Left ventricle myocardium superior (tissue), 1 donor: Measurements from ENCODE around the gene SURF6. TPM values are rescaled to one million over a fixed set of nuclear protein-coding genes. Genes with fewer than 3 reads are reported as not detected.
"Not testable (repeated sequence)": the region's sequence is repeated elsewhere in the genome, so short reads cannot be mapped to it uniquely, and the experiment has no call there.

ENCODE experiments used
- ATAC-seq: fragments of 200-7000 bp; cut with Tn5 transposase; one replicate; pipeline ENCODE4 v1.9.1; 2020; ENCODE audit warnings: mild to moderate bottlenecking, moderate library complexity
- DNase-seq: peaks from one replicate; pipeline ENCODE4 v3.0.0-alpha.2; 2020
- intact Hi-C: fragments of 100-400 bp; cut with micrococcal nuclease; formaldehyde crosslinking; loops from one replicate; pipeline ENCODE4 v1.11.0; 2022
- long read RNA-seq: library from polyadenylated mRNA; unstranded; transcript quantifications from one replicate; pipeline ENCODE4 v2.0.0, GENCODE V29; 2021
- total RNA-seq: library from RNA; stranded (reverse); fragmentation: NEBNext Ultra II Directional; extraction: Animal tissue kit (Norgen Biotek cat#: 25700); gene quantifications from one replicate; pipeline ENCODE4 v1.2.1, GENCODE V29; 2021
- donor health status: DM: no; HTN: yes; CAD: no; lungs with severe emphysema.

Gene SURF6
- 11.9 TPM for total RNA-seq
- long read RNA-seq, full-length matches to known transcripts, result 51 of 62 reads
- long read RNA-seq, partial matches to known transcripts, result 5 of 62 reads
- long read RNA-seq, other reads (novel, unspliced or antisense), result 6 of 62 reads

DNA sequence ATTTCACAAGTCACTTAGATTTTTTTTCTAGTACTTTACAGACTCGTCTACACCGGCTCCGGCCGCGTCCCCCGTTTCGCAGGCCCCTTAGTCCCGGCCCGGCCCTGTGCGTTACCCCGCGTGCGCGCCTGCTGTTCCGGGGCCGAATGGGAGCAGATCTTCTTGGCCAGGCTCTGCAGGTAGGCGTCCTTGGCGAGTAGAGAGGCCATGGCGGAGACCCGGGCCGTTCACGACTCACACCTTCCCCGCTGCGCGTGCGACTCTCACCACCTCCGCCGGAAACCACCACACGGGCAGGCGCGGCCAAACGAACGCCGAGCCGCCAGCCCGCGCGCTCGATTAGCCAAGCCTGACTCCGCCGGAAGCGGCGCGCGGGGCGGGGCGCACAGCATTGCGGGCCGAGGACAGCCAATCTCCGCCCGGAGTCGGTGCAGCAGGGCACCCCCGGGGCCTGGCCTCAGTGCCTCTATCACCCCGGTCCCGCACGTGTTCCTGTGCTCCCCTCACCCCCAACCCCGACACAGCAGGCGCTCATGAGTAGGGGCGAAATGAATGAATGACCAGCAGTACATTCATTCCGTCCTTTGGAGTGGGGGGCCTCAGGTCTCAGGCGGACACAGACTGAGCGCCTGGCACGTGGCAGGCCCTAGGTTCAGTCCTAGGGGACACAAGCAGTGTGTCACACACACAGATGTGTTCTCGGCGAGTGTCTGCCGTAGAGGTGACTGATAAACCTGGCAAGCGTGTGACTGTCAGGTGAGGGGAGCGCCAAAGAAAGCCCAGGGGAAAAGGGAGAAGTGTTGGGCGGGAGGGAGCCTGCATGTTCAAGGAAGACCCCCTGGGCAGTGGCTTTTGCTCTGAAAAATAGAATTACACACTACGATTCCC, at the start of gene SURF6:
Gene SURF6, minus strand, starts transcription at position 265 of the 888 bp plus-strand sequence. Its CDS starts 56 bp downstream, at position 209.
- DNase-seq (peak; percentile 95), ATAC-seq (peak; percentile 95)
- intact Hi-C loops, result no loop called here

DNA sequence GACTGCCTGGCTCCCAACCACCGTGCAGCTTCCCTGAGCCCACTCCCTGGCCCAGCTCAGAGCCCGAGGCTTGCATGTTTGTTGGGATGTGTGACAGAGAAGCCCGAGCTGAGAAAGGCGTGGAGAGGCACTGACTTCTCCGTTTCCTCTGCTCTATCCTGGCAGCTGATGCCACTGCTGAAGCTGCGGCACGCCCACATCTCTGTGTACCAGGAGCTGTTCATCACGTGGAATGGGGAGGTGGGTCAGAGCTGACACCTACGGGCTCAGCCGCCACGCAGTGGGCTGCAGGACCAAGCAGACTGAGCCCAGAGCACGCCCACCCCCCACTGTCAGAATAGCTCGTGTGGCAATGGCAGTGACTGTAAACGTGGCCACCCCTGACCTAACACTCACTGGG, 49.5 kb upstream of the SURF6 start:
- DNase-seq (no peak), ATAC-seq (no peak)
- intact Hi-C loops, result no loop called here

DNA sequence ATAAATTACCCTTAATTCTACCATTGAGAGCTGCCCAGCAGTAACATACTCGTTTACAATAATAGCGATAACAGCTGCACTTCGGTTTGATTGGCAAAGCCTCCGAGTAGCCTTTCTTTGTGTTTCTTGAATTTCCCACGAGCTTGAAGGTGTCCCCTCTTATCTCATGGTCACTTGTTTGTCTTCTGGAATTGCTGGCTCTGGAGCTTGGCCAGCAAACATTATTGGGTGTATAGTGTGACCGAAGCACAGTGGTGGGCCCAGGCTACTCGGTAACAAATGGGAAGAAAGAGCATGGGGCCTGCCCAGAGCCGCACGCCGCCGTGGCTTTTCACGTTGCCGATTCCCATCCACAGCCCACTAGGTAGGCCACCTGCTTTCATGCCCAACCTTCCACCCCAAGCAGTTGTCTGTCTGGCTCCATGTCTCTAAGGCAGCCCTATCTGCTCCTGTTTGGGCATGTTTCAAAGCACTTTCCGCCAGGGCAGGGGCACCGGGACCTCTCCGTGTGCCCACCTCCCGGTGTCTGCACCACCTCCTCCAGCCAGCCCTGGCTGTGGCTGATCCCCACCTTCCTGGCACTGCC, 48.8 kb upstream of the SURF6 start:
- ATAC-seq, result no peak
- DNase-seq, result no peak
- intact Hi-C loops, result no loop called here

DNA sequence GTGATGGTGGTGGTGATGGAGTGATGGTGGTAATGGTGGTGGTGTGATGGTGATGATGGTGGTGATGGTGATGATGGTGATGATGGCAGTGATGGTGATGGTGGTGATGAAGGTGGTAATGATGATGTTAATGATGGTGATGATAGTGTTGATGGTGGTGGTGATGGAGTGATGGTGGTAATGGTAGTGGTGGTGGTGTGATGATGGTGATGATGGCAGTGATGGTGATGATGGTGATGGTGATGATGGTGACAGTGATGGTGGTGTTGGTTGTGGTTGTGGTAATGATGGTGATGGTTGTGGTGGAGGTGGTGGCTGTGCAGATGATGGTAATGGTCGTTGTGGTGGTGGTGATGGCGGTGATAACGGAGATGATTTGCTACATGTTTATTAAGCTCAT, 47.5 kb upstream of the SURF6 start:
- intact Hi-C loops, result no loop called here
- no peak for DNase-seq
- no peak for ATAC-seq

DNA sequence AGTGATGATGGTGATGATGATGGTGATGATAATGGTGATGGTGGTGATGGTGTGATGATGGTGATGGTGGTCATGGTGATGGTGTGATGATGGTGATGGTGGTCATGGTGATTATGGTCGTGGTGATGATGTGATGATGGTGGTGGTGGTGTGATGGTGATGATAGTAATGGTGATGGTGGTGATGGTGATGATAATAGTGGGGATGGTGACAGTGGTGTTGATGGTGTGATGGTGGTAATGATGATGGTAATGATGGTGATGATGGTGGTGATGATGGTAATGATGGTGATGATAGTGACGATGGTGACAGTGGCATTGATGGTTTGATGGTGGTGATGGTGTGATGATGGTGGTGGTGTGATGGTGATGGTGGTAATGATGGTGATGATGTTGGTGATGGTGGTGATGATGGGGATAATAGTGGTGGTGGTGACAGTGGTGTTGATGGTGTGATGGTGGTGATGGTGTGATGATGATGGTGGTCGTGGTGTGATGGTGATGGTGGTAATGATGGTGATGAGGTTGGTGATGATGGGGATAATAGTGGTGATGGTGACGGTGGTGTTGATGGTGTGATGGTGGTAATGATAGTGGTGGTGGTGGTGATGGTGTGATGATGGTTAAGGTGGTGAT, 46.6 kb upstream of the SURF6 start:
- DNase-seq (no peak), ATAC-seq (no peak)
- intact Hi-C loops, result no loop called here

DNA sequence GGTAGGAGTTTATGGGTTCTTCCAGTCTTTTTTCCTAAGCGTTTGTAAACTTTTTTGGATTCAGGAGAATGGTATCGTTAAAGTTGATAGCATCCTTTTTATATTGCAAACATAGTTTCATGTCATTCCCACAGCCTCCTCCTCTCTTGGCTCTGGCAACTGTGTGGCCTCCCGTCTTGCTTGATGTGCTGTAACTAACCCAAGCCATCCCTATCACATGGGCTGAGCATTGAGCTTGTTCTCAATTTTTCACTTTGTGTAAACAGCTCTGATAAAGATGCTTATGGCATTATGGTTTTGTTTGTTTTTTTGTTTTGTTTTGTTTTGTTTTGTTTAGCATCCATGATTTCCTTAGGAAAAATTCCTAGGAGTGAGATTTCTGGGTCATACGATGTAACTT, 44.7 kb upstream of the SURF6 start:
- ATAC-seq (no peak), DNase-seq (no peak)
- intact Hi-C loops, result no loop called here

DNA sequence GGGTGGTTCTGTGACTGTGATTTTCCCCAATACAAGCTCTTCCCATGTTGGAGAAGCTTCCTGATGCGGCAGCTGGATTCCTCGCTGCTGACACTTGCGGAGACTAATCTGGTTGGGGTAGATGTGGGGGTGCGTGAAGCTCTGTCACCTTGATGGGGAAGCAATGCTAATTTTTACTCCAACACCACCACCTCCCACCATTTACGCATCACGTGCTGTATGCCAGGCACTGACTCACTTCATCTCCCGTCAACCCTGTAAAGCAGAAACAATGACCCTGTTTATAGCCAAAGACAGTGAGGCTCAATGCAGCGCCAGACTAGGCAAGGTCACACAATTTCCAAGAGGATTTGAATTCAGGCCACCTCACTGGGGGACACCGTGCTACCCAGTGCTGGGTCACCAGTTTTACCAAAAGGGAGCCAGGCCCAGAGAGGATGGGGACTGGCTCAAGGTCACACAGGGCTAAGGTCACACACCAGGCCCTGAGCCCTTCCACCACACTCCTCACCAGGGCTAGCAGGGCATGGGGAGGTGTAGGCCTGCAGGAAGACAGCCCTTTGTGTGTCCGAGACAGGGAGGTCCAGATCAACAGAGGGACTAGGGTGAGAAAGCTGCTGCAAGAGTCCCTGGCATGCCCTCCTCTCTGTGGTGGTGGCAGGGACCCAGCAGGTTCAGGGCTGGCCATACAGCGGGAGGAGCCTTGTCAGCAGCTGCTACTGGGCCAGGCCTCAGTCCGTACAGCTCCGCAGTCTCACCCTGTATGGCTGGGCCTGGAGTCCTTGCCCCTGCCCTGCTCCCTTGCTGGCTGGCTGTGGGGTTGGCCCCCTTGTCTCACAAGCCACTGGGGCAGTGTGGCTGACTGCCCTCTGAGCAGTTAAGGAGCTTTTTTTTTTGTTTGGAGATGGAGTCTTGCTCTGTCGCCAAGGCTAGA, 43.4 kb upstream of the SURF6 start:
- intact Hi-C loops, result no loop called here
- DNase-seq, result no peak

DNA sequence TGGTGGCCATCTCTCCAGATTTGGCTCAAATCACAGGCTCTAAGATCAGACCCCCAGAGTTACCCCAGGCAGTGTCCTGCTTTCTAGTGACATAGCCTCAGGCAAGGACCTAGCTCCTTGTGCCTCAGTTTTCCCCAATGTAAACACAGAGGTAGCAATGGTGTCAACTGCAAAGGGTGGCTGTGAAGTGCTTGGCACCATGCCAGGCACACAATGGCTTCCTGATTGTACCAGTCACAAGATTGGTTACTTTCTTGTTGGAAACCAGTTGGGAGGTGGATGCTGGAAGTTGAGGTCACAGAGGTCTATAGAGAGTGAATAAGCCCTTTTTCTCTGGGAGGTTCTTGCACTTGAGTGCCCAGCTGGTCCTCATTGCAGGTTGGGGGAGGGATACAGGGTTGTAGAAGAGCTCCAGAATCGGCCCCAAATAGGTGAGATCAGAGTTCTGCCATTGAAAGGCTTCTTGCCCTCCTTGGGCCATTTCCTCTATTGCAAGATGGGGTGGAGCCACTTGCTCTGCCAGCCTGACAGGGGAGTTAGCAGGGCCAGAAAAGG, 42.5 kb upstream of the SURF6 start:
- DNase-seq (no peak), ATAC-seq (no peak)
- intact Hi-C loops, result no loop called here

More for the DNA sequence above, 43.4 kb upstream of the SURF6 start:
- ATAC-seq, result no peak

DNA sequence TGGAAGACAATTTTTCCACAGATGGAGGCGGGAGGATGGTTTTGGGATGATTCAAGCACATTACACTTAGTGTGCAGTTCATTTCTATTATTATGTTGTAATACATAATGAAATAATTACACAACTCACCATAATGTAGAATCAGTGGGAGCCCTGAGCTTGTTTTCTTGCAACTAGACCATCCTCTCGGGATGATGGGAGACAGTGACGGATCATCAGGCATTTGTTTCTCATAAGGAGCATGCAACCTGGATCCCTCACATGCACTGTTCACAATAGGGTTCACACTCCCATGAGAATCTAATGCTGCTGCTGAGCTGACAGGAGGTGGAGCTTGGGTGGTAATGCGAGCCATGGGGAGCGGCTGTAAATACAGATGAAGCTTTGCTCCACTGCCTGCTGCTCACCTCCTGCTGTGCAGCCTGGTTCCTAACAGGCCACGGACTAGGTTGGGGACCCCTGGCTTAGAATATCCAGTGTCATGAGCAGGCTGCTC, 41.8 kb upstream of the SURF6 start:
- intact Hi-C loops, result no loop called here
- DNase-seq, result no peak
- no peak for ATAC-seq

DNA sequence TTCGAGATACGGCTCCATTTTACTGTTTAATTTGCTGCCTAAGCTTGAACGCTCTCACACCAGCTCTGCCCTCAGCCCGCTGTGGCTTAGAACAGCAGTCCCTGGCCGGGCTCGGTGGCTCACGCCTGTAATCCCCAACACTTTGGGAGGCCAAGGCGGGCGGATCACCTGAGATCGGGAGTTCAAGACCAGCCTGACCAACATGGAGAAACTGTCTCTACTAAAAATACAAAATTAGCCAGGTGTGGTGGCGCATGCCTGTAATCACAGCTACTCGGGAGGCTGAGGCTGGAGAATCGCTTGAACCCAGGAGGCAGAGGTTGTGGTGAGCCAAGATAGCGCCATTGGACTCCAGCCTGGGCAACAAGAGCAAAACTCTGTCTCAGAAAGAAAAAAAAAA, 41.3 kb upstream of the SURF6 start:
- intact Hi-C loops, ATAC-seq: not testable (repeated sequence)

DNA sequence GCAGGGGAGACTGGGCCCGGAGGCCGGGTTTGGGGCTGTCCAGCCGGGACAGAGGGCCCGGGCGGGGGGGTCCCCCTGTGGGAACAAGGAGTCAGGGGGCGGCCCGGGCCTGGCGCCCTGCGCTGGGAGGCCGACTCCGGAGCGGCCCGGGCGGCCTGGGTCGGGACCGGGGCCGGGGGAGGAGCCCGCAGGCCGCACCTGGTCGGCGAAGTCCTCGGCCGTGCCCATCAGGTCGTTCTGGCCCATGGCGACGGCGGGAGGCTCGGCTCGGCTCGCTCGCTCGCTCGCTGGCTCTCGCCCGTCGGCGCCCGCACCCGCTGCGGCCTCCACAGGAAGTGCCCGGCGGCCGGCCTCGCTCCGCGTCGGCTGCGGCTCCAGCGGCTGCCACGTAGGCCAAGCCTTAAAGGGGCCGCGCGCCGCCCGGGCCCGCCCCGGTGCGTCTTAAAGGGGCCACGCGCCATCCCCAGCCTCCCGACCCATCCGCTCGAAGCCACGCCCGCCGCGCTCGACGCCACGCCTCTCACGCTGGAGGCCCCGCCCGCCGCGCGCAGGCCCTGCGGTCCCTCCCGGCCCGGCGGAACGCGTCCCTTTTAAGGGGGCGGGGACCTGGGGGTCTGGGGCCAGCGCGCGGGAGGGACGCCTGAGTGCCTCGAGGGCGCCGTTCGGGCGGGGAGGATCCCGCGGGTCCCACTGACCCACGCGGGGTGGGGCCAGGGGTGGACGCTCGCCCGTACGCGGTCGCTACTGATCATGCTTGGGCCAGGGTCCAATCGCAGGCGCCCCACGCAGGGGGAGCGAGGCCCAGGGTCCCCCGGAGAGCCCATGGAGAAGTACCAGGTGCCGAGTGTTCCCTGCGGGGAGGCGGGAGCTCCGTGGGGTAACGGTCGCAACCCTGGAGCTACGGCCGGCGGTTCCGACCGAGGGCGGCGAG, 40.0 kb upstream of the SURF6 start, which contains the start of the genes STKLD1 and SURF4:
Gene STKLD1, plus strand, starts transcription at position 643 of the 931 bp plus-strand sequence. Its CDS starts 108 bp downstream, at position 751.
Gene SURF4, minus strand, starts transcription at position 337 of the 931 bp plus-strand sequence. Its CDS starts 91 bp downstream, at position 246.
- intact Hi-C loops, result no loop called here
- peak; percentile 99 for DNase-seq
- peak; percentile 98 for ATAC-seq

More for the DNA sequence above, 41.3 kb upstream of the SURF6 start:
- DNase-seq, result not testable (repeated sequence)

DNA sequence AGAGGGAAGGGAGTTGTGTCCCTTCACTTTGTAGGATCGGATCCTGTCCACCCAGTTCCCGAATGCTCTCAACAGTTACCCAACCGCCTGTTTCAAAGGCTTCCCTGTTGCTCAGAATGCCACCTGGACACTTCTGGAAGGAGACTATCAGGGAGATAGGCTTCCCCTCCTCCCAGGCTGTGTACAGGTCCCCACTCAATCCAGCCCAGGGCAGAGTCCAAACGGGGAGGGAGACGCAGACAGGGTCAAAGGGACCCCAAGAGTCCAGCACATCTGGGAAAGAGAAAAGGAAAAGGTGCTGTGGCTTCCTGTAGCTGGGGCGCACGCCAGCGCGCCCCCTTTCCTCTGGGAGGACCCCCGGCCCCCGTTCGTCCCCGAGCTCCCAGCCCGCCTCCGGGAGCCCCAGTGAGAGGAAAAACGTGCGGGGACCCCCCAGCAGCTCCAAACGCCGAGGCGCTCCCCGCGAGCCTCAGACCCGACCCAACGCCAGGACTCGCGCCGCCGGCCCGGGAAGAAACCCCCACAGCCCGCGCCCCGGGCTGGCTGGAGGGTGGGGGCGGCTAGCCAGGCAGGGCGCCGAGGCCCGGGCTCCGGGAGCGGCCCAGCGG, 39.2 kb upstream of the SURF6 start:
- intact Hi-C loops, result no loop called here
- DNase-seq, result peak; percentile 49
- no peak for ATAC-seq

DNA sequence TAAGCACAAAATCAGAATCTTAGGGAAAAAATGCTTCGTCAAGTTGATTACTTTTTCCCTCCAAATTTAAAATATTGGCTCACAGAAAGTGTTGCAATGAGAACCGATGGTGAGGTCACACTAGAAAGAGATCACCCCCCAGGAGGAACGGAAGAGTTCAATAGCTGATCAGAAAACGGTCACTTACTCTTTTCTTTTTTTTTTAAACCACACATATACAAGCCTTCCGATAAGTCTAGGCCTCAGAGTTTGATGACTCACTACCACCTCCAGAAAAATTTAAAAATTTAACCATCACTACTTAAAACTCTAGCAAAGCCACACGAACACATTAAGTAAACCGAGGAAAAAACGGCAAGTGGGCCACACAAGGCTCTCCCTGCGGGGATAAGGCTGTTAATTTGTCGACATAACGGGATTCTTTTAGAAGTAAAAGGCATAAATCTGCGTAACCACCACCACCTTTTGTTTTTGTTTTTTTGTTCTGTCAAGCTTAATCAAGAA, 38.7 kb upstream of the SURF6 start:
- DNase-seq, result no peak
- no peak for ATAC-seq
- intact Hi-C loops, result no loop called here

DNA sequence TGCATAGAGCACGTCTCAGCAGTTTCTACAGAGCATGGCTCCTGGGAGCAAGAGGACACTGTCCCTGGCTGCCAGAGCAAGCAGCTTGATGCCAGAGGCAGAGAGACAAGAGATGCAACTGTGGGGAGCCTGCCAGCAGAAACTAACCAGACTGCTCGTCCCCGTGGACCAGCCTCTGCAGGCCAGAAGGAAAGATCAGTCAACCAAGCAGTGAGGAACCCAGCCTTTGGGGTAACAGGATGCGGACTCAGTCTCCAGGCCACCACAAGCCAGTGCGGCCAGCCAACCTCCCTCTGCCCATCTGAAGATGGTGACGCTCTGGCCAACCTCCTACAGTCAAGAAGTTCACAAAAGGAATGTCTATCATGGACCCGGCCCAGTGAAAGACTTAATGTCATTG, 36.2 kb upstream of the SURF6 start:
- peak; percentile 48 for DNase-seq
- intact Hi-C loops, result no loop called here
- ATAC-seq, result no peak

DNA sequence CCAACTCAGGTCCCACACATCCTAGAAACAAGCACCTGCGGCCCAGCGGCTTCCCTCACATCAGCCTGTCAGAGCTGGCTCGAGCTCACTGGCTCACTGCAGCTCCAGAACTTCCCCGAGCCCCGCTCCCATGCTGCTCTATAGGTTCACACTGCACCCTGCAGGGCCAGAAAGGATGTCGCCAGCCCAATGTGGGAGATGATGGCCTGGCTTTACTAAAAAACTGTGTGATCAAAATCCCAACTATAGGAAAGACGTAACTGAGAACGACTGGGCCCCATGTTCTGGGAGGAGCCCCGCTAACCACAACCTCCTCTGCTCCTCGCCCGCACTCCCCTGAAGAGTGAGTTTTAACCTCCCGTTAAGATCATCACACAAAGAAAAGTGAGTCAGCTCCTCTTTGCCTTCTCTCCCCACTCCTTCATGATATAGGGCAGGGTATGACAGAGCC, 35.3 kb upstream of the SURF6 start:
- no peak for DNase-seq
- no peak for ATAC-seq
- intact Hi-C loops, result no loop called here

DNA sequence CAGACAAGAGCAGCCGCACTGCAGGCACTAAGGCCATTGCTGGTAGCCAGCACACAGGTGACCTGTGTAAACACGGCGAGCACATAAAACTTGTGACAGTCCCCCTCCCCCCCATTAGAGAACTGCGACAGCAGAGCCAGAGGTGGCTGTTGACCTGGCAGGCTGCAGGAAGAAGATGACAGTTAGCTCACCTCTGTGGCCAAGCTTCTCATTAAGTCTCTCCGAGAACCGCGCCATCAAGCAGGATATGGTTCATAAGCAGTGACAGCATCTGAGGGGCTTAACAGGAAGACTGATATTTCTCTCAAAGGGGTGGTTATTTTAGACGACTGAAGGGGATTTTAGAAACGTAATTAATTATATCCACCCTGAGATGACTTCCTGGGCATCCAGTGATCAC, 34.7 kb upstream of the SURF6 start:
- ATAC-seq, result no peak
- DNase-seq, result no peak
- intact Hi-C loops, result no loop called here

DNA sequence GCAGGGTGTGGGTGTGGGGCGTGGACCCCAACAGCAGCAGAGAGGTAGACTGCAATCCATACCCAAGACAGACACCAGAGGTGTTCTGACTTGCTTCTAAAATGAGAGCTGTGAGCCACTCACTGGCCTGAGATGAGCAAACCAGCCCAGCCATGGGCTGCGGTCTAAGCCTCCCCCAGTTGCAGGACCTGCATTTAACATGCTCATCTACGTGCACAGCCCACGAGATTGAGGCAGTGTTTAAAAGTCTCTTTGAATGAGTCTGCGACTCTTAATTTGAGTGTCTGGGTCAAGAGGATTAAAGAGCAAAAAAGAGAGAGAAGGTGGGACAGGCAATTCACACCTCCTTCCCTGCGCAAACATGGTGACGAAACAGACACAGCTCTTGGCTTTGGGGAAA, 33.9 kb upstream of the SURF6 start:
- intact Hi-C loops, result no loop called here
- no peak for ATAC-seq
- DNase-seq, result no peak
